OCI-LY1 (cell line): ENCODE results near the gene NOP16.

Experiments
- CTCF ChIP-seq: fragments of 200-600 bp; sonication (generic), shearing (Covaris generic); IDR thresholded peaks from 2 replicates; pipeline ENCODE4 v1.5.1; 2017; ENCODE audit warnings: mild to moderate bottlenecking, antibody characterized with exemption, low read length, moderate library complexity, mixed read lengths
- EZH2 ChIP-seq: fragments of 200-600 bp; sonication (generic), shearing (Covaris generic); IDR thresholded peaks from 2 replicates; pipeline ENCODE4 v1.8.0; 2017; ENCODE audit warnings: borderline replicate concordance, mixed run types, mild to moderate bottlenecking, antibody characterized with exemption, low read length, moderate library complexity, mixed read lengths

DNA sequence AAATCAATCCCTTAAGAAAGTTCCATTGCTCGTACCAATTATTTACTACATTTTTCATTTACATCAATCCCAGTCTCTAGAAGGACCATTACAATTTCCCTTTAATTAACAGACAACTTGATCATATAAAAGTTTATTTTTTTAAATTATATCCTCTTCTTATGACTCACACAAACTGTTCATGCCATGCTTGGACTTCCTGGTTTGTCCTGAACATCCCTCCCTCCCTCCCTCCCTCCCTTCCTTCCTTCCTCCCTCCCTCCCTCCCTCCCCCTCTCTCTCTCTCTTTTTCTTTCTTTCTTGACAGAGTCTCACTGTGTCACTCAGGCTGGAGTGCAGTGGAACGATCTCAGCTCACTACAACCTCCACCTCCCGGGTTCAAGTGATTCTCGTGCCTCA is 39.6 kb upstream of the NOP16 start:
- TF ChIP-seq CTCF (no peak), EZH2 (no peak)
